ENCODE measurements around the gene C1orf105. TPM values are rescaled to one million over a fixed set of nuclear protein-coding genes. Genes with fewer than 3 reads are reported as not detected.
"Not testable (repeated sequence)": the region's sequence is repeated elsewhere in the genome, so short reads cannot be mapped to it uniquely, and the experiment has no call there.

The C1orf105 gene
- not detected in 2 replicates for total RNA-seq

GRCh38 chr1:172420385-172420784 lies at the start of gene C1orf105:
TSS of gene C1orf105 (plus strand) at chr1:172420685. CDS start at chr1:172420886, 201 bp downstream.
- DNase-seq (ENCODE audit: low read depth, low spot score), result no peak

- DNase-seq (ENCODE audit: low read depth, low spot score), result not testable (repeated sequence)
These were observed 48.8 kb upstream of the C1orf105 start for GRCh38 chr1:172371646-172372045.

DNA sequence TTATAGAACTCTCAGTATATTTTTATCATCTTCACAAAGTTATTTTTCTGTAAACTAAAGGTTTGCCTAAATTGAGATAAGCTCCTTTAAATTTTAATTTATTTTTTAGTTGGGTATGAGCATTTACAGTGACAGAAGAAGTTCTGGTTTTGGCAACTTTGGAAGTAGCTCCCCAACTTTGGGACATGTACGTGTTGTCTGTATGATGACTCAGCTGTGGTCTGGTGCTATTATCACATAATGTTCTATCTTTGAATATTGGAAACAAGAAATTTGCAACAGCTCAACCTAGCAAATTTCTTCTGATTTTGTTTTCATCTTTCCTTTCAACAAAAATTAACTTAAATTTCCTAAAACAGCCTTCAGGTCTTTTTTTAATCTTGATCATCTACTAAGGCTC lies 46.6 kb upstream of the C1orf105 start:
- DNase-seq (ENCODE audit: low read depth, low spot score), result no peak

- DNase-seq (ENCODE audit: low read depth, low spot score), result no peak
These were observed 45.3 kb upstream of the C1orf105 start for GRCh38 chr1:172375211-172375631.

DNA sequence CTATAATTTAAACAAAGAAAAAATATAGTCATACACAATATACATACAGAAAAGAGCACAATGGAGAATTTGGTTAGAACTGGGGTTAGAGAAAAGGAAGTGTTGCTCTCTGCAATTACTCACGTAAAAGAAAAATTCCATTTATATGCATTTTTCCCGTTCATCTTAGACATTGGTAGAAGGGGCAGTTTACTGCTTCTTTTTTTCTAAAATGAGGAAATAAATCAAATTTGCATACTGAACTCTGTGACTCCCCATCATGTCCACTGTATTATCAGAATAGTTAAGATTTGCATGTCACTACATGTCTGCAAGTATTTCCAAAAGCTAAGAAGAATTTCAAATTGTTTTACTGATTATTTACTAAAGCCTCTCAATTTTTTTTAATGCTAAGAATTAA lies 44.1 kb upstream of the C1orf105 start:
- DNase-seq (ENCODE audit: low read depth, low spot score), result no peak

GRCh38 chr1:172377565-172377964 lies 42.9 kb upstream of the C1orf105 start:
- no peak for DNase-seq (ENCODE audit: low read depth, low spot score)

DNA sequence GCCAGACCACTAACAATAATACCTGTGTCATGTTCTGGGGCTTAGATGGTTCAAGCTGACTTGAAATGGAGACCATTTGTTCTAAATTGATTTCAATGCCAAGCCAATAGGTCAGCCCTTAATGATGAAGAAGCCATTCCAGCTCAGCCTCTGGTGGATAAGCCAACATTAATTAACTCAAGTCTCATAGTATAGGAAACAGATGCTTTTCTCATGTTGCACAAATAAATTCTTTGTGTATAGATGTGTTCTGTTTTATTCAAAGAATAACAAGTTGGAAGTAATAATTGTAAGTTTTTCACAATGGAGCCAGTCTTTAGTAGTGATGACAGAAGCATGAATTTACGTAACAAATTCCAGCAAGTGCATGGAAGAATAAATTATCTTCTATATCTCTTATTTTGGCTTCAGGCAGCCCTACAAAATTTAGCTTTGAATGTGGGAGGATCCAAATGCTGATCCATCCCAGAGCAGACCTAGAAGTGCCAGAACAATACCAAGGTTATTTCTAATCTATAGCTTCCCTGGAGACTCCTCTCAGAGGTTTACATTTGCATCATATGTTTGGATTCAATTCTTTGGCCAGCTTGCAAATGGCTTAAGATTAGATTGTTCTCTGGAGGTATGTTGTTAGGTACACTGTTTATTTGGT lies 42.2 kb upstream of the C1orf105 start:
- DNase-seq (ENCODE audit: low read depth, low spot score), result no peak

GRCh38 chr1:172380441-172381244 lies 39.8 kb upstream of the C1orf105 start:
- DNase-seq (ENCODE audit: low read depth, low spot score), result no peak

DNA sequence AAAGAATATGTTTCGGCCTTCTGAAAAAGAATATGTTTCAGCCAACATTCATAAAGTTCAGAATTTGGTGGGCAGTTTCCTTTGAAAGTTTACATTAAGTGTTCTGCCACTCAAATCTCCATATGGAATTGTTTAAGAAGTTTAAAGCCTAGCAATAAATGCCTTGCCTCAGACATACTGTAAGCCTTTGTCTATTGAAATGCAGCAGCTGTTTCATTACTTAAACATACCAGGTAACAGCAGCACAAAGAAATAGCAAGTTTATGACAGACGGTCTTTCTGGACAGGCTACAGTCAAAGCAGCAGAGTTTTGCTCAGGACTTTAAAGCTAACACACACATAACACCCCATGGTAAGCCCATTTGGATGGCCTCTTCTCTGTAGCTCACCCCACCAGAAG lies 38.5 kb upstream of the C1orf105 start:
- no peak for DNase-seq (ENCODE audit: low read depth, low spot score)

GRCh38 chr1:172382406-172382805 lies 38.1 kb upstream of the C1orf105 start:
- no peak for DNase-seq (ENCODE audit: low read depth, low spot score)

DNA sequence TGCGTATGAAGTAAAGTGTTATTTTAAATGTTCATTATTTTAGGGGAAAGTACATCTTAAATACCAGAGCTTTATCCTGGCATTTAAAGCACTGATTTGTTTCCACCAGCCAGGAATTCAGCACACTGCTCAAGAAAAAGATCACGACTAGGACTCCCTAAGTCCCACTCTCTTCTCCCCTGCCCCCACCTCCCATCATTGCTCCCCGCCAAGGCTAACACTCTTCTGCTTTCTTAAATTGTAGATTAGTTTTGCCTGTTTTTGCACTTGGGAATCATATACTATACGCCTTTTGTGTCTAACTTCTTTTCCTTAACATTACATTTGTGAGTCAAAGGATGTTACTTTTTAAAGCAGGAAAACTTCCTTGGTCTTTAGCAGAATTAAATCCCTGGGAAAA lies 37.5 kb upstream of the C1orf105 start:
- DNase-seq (ENCODE audit: low read depth, low spot score), result no peak

DNA sequence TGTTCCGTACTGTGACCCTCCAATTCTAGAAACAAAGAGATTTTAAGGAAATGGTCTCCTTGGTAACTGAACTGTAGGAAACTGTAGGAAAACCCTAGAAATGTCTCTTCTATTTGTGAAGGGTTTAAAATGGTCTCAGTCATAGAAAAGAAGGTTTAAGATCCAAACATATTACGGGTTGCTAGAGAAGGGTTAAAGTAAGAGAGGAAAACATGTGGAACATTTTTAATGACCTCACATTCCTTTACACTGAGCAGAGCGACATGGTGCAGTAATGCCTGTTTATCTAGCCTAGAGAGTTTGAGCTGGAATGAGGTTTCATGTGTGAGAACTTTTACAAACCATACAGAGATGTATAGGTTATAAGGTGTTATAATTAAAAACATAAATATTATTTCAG lies 36.9 kb upstream of the C1orf105 start:
- no peak for DNase-seq (ENCODE audit: low read depth, low spot score)

DNA sequence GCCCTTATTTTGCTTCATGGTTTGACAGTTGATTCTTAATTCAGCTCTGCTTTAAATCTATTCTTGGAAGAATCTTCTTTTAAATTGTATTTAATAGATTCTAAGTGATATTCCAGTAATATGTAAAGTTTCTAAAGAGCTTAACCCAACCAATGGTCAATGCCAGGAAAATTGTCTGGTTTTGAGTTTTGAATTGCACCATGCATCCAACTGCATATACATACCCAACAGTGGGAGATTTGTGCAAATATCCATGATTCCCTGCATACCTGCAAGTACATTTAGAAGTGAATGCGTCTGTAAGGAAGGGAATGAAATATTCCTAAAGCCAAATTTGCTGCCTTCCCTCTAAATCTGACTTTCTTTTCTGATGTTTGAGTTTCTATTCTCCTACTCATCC lies 35.8 kb upstream of the C1orf105 start:
- DNase-seq (ENCODE audit: low read depth, low spot score), result no peak

DNA sequence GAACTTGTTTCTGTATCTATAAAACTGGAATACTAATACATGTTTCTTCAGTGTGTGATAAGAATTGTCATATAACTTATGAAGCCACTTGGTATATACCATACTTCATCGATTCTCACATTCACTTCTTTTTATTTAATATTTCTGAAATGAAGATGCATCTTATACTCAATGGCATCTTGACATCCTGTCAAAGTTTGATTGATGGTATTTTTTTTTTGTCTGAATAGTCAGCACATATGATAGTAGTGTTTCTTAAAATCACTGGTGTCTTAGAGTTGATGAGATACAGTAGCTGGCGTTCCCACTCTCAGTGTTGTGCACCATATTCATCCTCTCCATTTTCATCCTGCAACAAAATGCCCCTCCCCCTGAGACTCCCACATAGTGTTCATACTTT lies 34.4 kb upstream of the C1orf105 start:
- no peak for DNase-seq (ENCODE audit: low read depth, low spot score)

DNA sequence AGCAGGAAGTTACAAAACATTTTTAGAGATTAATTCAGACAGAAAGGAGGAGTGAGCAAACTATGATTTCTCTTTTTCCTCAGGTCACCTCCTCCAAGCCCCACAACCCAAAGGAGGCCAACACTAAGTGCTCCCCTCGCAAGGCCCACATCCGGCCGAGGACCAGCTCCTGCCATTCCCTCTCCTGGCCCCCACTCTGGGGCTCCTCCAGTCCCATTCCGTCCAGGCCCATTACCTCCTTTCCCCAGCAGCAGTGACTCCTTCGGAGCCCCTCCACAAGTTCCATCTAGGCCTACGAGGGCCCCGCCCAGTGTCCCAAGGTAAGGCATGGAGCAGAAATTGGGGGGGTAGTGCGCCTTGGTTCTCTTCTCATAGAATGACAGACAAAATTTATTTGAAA lies 32.0 kb upstream of the C1orf105 start:
- DNase-seq (ENCODE audit: low read depth, low spot score), result no peak

DNA sequence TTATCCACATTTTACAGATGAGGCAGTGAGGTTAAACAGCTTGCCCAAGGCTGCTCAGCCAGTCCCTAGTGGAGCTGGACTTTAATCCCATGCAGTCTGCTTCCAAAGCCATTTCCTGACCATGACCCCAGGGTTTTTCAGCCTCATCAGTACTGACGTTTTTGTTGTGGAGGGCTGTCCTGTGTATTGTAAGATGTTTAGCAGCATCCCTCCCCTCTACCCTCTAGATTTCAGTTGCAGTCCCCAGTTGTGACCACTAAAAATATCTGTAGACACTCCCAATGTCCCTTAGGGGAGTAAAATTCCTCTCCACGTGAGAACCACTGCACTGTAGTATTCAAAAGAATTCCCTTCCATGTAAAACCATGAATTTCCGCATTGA lies 30.2 kb upstream of the C1orf105 start:
- DNase-seq (ENCODE audit: low read depth, low spot score), result no peak

DNA sequence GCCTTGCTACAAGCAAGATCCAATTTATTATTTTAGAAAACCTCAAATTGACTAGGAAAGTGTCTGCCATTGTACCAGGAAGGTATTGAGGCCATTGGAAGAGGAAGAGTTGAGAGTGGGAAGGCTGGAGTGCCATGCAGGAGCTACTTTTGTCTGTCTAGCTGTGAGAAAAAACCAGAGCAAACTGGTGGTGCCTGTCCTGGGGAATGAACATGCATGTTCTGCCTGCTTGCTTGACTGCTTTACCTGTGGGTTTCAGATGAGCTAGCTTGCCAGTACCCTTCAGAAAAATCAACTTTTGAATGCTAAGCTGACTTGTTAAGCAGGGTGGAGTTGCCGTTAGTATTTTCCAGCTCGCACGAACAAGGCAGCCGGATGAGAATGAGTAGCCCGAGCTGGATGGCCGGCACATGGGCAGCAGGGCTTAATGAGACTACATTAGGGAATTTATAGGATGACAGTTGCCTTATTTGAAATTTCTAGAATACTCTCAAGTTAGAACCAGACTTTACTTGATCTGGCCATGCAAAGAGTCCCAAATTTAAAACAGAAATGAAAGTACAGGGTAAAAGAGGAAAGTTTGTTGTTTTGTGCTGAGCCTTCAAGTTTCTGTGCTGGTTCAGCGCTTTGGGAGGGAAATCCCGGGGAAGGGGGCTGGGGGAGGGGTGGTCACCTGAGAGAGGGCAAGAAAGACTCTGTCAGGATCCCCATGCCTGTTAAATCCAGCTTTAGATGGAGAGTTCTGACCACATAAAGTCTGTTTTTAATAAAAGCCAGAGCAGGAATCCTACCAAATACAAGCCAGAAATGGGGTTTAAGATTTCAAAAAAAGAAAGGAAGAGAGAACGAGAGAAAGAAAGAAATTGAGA lies 29.6 kb upstream of the C1orf105 start:
- DNase-seq (ENCODE audit: low read depth, low spot score), result no peak

GRCh38 chr1:172391976-172392375 lies 28.5 kb upstream of the C1orf105 start:
- no peak for DNase-seq (ENCODE audit: low read depth, low spot score)

GRCh38 chr1:172393354-172393753 lies 27.1 kb upstream of the C1orf105 start:
- DNase-seq (ENCODE audit: low read depth, low spot score), result no peak

DNA sequence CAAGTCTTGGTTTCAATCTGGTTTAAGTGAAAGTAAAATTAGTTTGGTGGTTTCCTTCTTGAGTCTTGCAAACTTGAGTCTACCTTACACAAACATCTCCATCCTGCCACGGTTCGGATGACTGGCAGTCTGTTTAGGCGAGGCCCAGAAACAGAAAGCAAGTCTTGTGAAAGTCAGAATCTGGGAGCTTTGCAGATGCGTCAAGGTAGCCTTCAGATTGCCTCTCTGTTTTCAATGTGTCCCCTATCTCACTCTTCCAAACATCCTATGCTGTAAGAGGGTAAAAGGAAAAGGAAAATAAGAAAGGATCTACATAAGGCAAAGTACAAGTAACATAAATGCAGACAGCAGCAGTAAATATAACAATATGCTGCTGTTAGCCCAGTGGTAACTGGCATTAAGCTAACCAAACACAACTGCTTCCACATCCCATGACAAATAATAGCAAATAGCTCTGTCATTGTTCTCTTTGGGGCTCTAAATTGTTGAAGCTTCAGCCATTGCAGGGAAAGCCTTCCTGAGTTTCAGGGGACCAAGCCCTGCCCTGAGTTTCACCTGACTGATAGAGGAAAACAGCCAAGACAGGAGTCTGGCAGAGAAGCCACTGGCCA lies 26.2 kb upstream of the C1orf105 start:
- no peak for DNase-seq (ENCODE audit: low read depth, low spot score)

GRCh38 chr1:172394811-172395210 lies 25.7 kb upstream of the C1orf105 start:
- DNase-seq (ENCODE audit: low read depth, low spot score), result no peak

- DNase-seq (ENCODE audit: low read depth, low spot score), result no peak
These were observed 24.9 kb upstream of the C1orf105 start for GRCh38 chr1:172395576-172395975.

Measured in pulmonary artery endothelial cell (primary cell).